ENCODE measurements around the gene USP21. TPM values are rescaled to one million over a fixed set of nuclear protein-coding genes. Genes with fewer than 3 reads are reported as not detected.

The USP21 gene
- total and polyA plus RNA-seq, 2 of the 13 experiments (the other 11 are each of a cell fraction or from before 2014, with no cell fraction given), result 10.1 to 33.1 TPM

GRCh38 chr1:161165742-161166668, 6.7 kb downstream of the USP21 start, which contains the start of gene PPOX (continued):
- TF ChIP-seq ARID5B (CRISPR knock-in tag; IDR thresholded peaks at IDR 0.05) (peak; percentile 15; the same call in 1 of the 2 replicates), TOPORS (CRISPR knock-in tag; IDR thresholded peaks at IDR 0.05) (no peak), SAP130 (CRISPR knock-in tag; IDR thresholded peaks at IDR 0.05; ENCODE audit: low read depth) (peak; percentile 93), FOXK1 (CRISPR knock-in tag; IDR thresholded peaks at IDR 0.05; ENCODE audit: borderline replicate concordance, low read depth) (peak; percentile 39), HOXA5 (CRISPR knock-in tag; IDR thresholded peaks at IDR 0.05) (peak; percentile 80), MXI1 (IDR thresholded peaks at IDR 0.05; ENCODE audit: borderline replicate concordance, low read depth, low read length) (peak; percentile 71; the same call in 1 of the 3 replicates), MAZ (IDR thresholded peaks at IDR 0.05; ENCODE audit: borderline replicate concordance, low read depth, low read length) (peak; percentile 62; the same call in 1 of the 2 replicates), MAZ (CRISPR knock-in tag; IDR thresholded peaks at IDR 0.05; ENCODE audit: low read depth) (peak; percentile 86), XRCC5 (optimal IDR thresholded peaks at IDR 0.05; ENCODE audit: low read length) (peak; percentile 94), RFX5 (IDR thresholded peaks at IDR 0.05; ENCODE audit: low read depth, low read length) (no peak; the same call in 1 of the 2 replicates), GPN1 (CRISPR knock-in tag; IDR thresholded peaks at IDR 0.05; ENCODE audit: borderline replicate concordance) (no peak), GATAD1 (CRISPR knock-in tag; IDR thresholded peaks at IDR 0.05) (peak; percentile 91), SPEN (CRISPR knock-in tag; IDR thresholded peaks at IDR 0.05; ENCODE audit: low read depth) (peak; percentile 87)
- TF ChIP-seq, protein P1, sequence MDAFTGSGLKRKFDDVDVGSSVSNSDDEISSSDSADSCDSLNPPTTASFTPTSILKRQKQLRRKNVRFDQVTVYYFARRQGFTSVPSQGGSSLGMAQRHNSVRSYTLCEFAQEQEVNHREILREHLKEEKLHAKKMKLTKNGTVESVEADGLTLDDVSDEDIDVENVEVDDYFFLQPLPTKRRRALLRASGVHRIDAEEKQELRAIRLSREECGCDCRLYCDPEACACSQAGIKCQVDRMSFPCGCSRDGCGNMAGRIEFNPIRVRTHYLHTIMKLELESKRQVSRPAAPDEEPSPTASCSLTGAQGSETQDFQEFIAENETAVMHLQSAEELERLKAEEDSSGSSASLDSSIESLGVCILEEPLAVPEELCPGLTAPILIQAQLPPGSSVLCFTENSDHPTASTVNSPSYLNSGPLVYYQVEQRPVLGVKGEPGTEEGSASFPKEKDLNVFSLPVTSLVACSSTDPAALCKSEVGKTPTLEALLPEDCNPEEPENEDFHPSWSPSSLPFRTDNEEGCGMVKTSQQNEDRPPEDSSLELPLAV (CRISPR knock-in tag; conservative IDR thresholded peaks at IDR 0.05; ENCODE audit: low read depth), result no peak
- TF ChIP-seq, protein P2, sequence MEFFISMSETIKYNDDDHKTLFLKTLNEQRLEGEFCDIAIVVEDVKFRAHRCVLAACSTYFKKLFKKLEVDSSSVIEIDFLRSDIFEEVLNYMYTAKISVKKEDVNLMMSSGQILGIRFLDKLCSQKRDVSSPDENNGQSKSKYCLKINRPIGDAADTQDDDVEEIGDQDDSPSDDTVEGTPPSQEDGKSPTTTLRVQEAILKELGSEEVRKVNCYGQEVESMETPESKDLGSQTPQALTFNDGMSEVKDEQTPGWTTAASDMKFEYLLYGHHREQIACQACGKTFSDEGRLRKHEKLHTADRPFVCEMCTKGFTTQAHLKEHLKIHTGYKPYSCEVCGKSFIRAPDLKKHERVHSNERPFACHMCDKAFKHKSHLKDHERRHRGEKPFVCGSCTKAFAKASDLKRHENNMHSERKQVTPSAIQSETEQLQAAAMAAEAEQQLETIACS (CRISPR knock-in tag; IDR thresholded peaks at IDR 0.05), result no peak
- TF ChIP-seq, protein P3, sequence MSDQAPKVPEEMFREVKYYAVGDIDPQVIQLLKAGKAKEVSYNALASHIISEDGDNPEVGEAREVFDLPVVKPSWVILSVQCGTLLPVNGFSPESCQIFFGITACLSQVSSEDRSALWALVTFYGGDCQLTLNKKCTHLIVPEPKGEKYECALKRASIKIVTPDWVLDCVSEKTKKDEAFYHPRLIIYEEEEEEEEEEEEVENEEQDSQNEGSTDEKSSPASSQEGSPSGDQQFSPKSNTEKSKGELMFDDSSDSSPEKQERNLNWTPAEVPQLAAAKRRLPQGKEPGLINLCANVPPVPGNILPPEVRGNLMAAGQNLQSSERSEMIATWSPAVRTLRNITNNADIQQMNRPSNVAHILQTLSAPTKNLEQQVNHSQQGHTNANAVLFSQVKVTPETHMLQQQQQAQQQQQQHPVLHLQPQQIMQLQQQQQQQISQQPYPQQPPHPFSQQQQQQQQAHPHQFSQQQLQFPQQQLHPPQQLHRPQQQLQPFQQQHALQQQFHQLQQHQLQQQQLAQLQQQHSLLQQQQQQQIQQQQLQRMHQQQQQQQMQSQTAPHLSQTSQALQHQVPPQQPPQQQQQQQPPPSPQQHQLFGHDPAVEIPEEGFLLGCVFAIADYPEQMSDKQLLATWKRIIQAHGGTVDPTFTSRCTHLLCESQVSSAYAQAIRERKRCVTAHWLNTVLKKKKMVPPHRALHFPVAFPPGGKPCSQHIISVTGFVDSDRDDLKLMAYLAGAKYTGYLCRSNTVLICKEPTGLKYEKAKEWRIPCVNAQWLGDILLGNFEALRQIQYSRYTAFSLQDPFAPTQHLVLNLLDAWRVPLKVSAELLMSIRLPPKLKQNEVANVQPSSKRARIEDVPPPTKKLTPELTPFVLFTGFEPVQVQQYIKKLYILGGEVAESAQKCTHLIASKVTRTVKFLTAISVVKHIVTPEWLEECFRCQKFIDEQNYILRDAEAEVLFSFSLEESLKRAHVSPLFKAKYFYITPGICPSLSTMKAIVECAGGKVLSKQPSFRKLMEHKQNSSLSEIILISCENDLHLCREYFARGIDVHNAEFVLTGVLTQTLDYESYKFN (CRISPR knock-in tag; conservative IDR thresholded peaks at IDR 0.05), result peak; percentile 43
